Pancreas (tissue), 10 donors: Measurements from ENCODE around the gene NKX6-2. TPM values are rescaled to one million over a fixed set of nuclear protein-coding genes. Genes with fewer than 3 reads are reported as not detected.

Source experiments
- ATAC-seq, 4 donors: fragments of 200-7000 bp; cut with Tn5 transposase; one replicate each; pipeline versions ENCODE4 v1.8.0 to v1.9.1; 2020; ENCODE audit warnings: mild to moderate bottlenecking in 4 of 4, moderate library complexity in 4 of 4
- DNase-seq, 6 donors: peaks; one replicate each; pipeline ENCODE4 v3.0.0-alpha.2; 2020
- FAIRE-seq: peaks from 2 replicates; lab custom pipeline; 2012; peaks lifted over from hg19 to GRCh38; lab: Jason Lieb, UNC
- H3K27ac ChIP-seq, 4 donors: fragments of 200-600 bp; sonication (generic); 1 replicate in 3 of 4; 2 replicates in 1 of 4; pipeline versions ENCODE4 v1.5.0 to v1.8.0; 2020
- H3K27me3 ChIP-seq, 4 donors: fragments of 200-600 bp; one replicate each; pipeline ENCODE4 v1.8.0; 2021
- H3K36me3 ChIP-seq, 3 donors: fragments of 200-600 bp; sonication (generic) in 1 of 3; one replicate each; pipeline versions ENCODE4 v1.5.0 to v1.8.0; 2020 to 2021
- H3K4me1 ChIP-seq, 3 donors: fragments of 200-600 bp; one replicate each; pipeline ENCODE4 v1.8.0; 2021
- H3K4me3 ChIP-seq, 4 donors: fragments of 200-600 bp; sonication (generic) in 2 of 4; one replicate each; pipeline versions ENCODE4 v1.5.0 to v1.8.0; 2020 to 2021
- H3K9me3 ChIP-seq, 4 donors: fragments of 200-600 bp; one replicate each; pipeline ENCODE4 v1.8.0; 2021
- CTCF ChIP-seq, 4 donors: fragments of 200-600 bp; sonication (generic) in 3 of 4; IDR thresholded peaks; one replicate each; pipeline versions ENCODE4 v1.5.0 to v1.8.0; 2021; ENCODE audit warnings: antibody characterized with exemption in 4 of 4
- WGBS, 2 donors: extraction: QIAGEN DNeasy Blood & Tissue Kit; methylation state at CpG; one replicate each; pipeline ENCODE4 v1.1.7; 2013; 5-methylcytosine and 5-hydroxymethylcytosine counted together
- intact Hi-C, 3 donors: fragments of 100-400 bp; cut with DNase I; formaldehyde crosslinking; loops; one replicate each; pipeline versions ENCODE4 v1.11.1 to v1.14.2; 2022
- polyA plus RNA-seq, 2 donors: library from polyadenylated mRNA; stranded (reverse); fragments of 200-250 nt; gene quantifications; one replicate each; pipeline ENCODE4 v1.2.3, GENCODE V29; 2013
- total RNA-seq, 6 donors: library from RNA; stranded (reverse); fragmentation: NEBNext Ultra II Directional in 4 of 6; extraction: Animal tissue kit (Norgen Biotek cat#: 25700) in 4 of 6; gene quantifications; one replicate each; pipeline versions ENCODE4 v1.2.1 to v1.2.4, GENCODE V29; 2021 to 2023
- donor health status: healthy with polysubstance abuse.
- donor health status: DM: no; HTN: no; CAD: no; lungs with moderate emphysema.
- donor health status: DM: no; HTN: no; CAD: no.
- donor health status: control.
- donor health status: control.
- donor health status: Bipolar disorder and iron deficiency.
- donor health status: DM: yes; HTN: yes; CAD: no.
- donor health status: DM: no; HTN: no; CAD: no.
- donor health status: DM: no; HTN: no; CAD: no.
- donor health status: DM: yes; HTN: yes; CAD: no.

Gene NKX6-2
- total and polyA plus RNA-seq, 8 donors: 0.09 to 2.3 (median 0.16) TPM; not detected in 3

GRCh38 chr10:132762267-132762666 lies 23.7 kb downstream of the NKX6-2 start:
- peaks cover 0 to 4% (median 0%) of the 10 kb centered on the region in 3 donors for H3K36me3 ChIP-seq
- H3K4me3 ChIP-seq: no peak overlapping the region
- H3K27ac ChIP-seq: no peak overlapping the region
- H3K4me1 ChIP-seq: no peaks in the 10 kb centered on the region
- H3K9me3 ChIP-seq: no peaks in the 10 kb centered on the region
- no peak for ATAC-seq
- intact Hi-C loops: no loop called here
- H3K27me3 ChIP-seq: no peaks in the 10 kb centered on the region
- TF ChIP-seq CTCF (IDR thresholded peaks at IDR 0.05): no peak
- no peak for FAIRE-seq
- no peak for DNase-seq
- WGBS, 2 donors: 82 to 87% methylated on average over 6 of the region's 6 CpGs

- no peak overlapping the region for H3K4me3 ChIP-seq
- H3K27ac ChIP-seq: no peak overlapping the region
- DNase-seq (no peak), ATAC-seq (no peak), FAIRE-seq (no peak)
- peaks cover 0 to 7% (median 0%) of the 10 kb centered on the region in 3 donors for H3K36me3 ChIP-seq
- H3K4me1 ChIP-seq: no peaks in the 10 kb centered on the region
- H3K9me3 ChIP-seq: no peaks in the 10 kb centered on the region
- intact Hi-C loops: no loop called here
- H3K27me3 ChIP-seq: no peaks in the 10 kb centered on the region
- TF ChIP-seq CTCF (IDR thresholded peaks at IDR 0.05): no peak
- WGBS, 2 donors: 94% methylated on average over 11 of the region's 11 CpGs
Observed at GRCh38 chr10:132761395-132762060, 24.4 kb downstream of the NKX6-2 start.

- Histone ChIP-seq H3K4me1 (no peaks in the 10 kb centered on the region), H3K27me3 (no peaks in the 10 kb centered on the region), H3K4me3 (no peak overlapping the region), H3K36me3 (peaks cover 0 to 10% (median 0%) of the 10 kb centered on the region in 3 donors), H3K9me3 (no peaks in the 10 kb centered on the region), H3K27ac (no peak overlapping the region)
- ATAC-seq (peak in 1 of 4 donors; percentile 50), FAIRE-seq (no peak), DNase-seq (no peak)
- intact Hi-C loops: no loop called here
- TF ChIP-seq CTCF (IDR thresholded peaks at IDR 0.05): no peak
- 96% methylated on average over 14 of the region's 14 CpGs for WGBS, 2 donors
Observed at GRCh38 chr10:132758865-132759264, 27.1 kb downstream of the NKX6-2 start.

- Histone ChIP-seq H3K36me3 (peaks cover 0 to 12% (median 0%) of the 10 kb centered on the region in 3 donors), H3K4me3 (no peak overlapping the region), H3K9me3 (no peaks in the 10 kb centered on the region), H3K27ac (no peak overlapping the region), H3K4me1 (no peaks in the 10 kb centered on the region), H3K27me3 (no peaks in the 10 kb centered on the region)
- ATAC-seq (no peak), FAIRE-seq (no peak), DNase-seq (no peak)
- intact Hi-C loops: no loop called here
- 97 to 98% methylated on average over 27 of the region's 27 CpGs for WGBS, 2 donors
- no peak for TF ChIP-seq CTCF (IDR thresholded peaks at IDR 0.05)
Observed at GRCh38 chr10:132757171-132757570, 28.8 kb downstream of the NKX6-2 start.

- TF ChIP-seq CTCF (IDR thresholded peaks at IDR 0.05): no peak
- Histone ChIP-seq H3K4me3 (no peak overlapping the region), H3K9me3 (no peaks in the 10 kb centered on the region), H3K27me3 (no peaks in the 10 kb centered on the region), H3K27ac (no peak overlapping the region), H3K36me3 (peaks cover 0 to 12% (median 0%) of the 10 kb centered on the region in 3 donors), H3K4me1 (no peaks in the 10 kb centered on the region)
- DNase-seq: no peak
- FAIRE-seq: no peak
- no peak for ATAC-seq
- intact Hi-C loops: no loop called here
- 97 to 100% methylated on average over 14 of the region's 14 CpGs for WGBS, 2 donors
Observed at GRCh38 chr10:132756591-132756990, 29.4 kb downstream of the NKX6-2 start.
